ENCODE results near the gene PEG3. TPM values are rescaled to one million over a fixed set of nuclear protein-coding genes. Genes with fewer than 3 reads are reported as not detected.
"Not testable (repeated sequence)": the region's sequence is repeated elsewhere in the genome, so short reads cannot be mapped to it uniquely, and the experiment has no call there.

The PEG3 gene
- total and polyA plus RNA-seq, 7 donors = 0.23 to 33.9 (median 18.5) TPM

GRCh38 chr19:56868446-56868845 is 27.9 kb upstream of the PEG3 start:
- intact Hi-C loops (cut with DNase I) = no loop called here
- Histone ChIP-seq H3K36me3 (no peaks in the 10 kb centered on the region), H3K4me3 (no peak overlapping the region), H3K27ac (no peak overlapping the region), H3K9me3 (peaks cover 0 to 13% (median 0%) of the 10 kb centered on the region in 4 donors), H3K4me1 (no peaks in the 10 kb centered on the region), H3K27me3 (no peaks in the 10 kb centered on the region)
- DNase-seq = no peak
- TF ChIP-seq CTCF (IDR thresholded peaks at IDR 0.05) (no peak), POLR2A (IDR thresholded peaks at IDR 0.05) (no peak), POLR2AphosphoS5 (IDR thresholded peaks at IDR 0.05) (no peak), EP300 (IDR thresholded peaks at IDR 0.05) (no peak)
- 91 to 99% methylated on average over 1 of the region's 1 CpG for WGBS, 2 donors

- Histone ChIP-seq H3K36me3 (no peaks in the 10 kb centered on the region), H3K9me3 (peaks cover 0 to 13% (median 0%) of the 10 kb centered on the region in 4 donors), H3K4me1 (peaks cover 0 to 3% (median 0%) of the 10 kb centered on the region in 4 donors), H3K4me3 (no peak overlapping the region), H3K27ac (no peak overlapping the region), H3K27me3 (no peaks in the 10 kb centered on the region)
- intact Hi-C loops (cut with DNase I) = no loop called here
- WGBS, 2 donors = 31 to 34% methylated on average over 2 of the region's 2 CpGs
- no peak for DNase-seq
- TF ChIP-seq POLR2A (IDR thresholded peaks at IDR 0.05) (no peak), EP300 (IDR thresholded peaks at IDR 0.05) (no peak), POLR2AphosphoS5 (IDR thresholded peaks at IDR 0.05) (no peak), CTCF (IDR thresholded peaks at IDR 0.05) (no peak)
These were observed 26.0 kb upstream of the PEG3 start for GRCh38 chr19:56866538-56866937.

- intact Hi-C loops (cut with DNase I) = no loop called here
- DNase-seq = no peak
- no peak for TF ChIP-seq POLR2AphosphoS5 (IDR thresholded peaks at IDR 0.05)
- TF ChIP-seq CTCF (IDR thresholded peaks at IDR 0.05) = no peak
- TF ChIP-seq POLR2A (IDR thresholded peaks at IDR 0.05) = no peak
- no peak for TF ChIP-seq EP300 (IDR thresholded peaks at IDR 0.05)
These were observed 24.1 kb upstream of the PEG3 start for GRCh38 chr19:56864443-56865125.

GRCh38 chr19:56862741-56863140 is 22.2 kb upstream of the PEG3 start:
- peaks cover 0 to 37% (median 7%) of the 10 kb centered on the region in 4 donors for H3K4me1 ChIP-seq
- TF ChIP-seq POLR2A (IDR thresholded peaks at IDR 0.05) = no peak
- TF ChIP-seq CTCF (IDR thresholded peaks at IDR 0.05) = no peak
- TF ChIP-seq POLR2AphosphoS5 (IDR thresholded peaks at IDR 0.05) = no peak
- TF ChIP-seq EP300 (IDR thresholded peaks at IDR 0.05) = no peak
- 88% methylated on average over 4 of the region's 4 CpGs for WGBS, 2 donors
- H3K9me3 ChIP-seq = peaks cover 0 to 13% (median 0%) of the 10 kb centered on the region in 4 donors
- DNase-seq = no peak
- no peaks in the 10 kb centered on the region for H3K27me3 ChIP-seq
- no peak overlapping the region for H3K27ac ChIP-seq
- intact Hi-C loops (cut with DNase I) = no loop called here
- H3K36me3 ChIP-seq = no peaks in the 10 kb centered on the region
- no peak overlapping the region for H3K4me3 ChIP-seq

More at GRCh38 chr19:56864443-56865125, 24.1 kb upstream of the PEG3 start:
- Histone ChIP-seq H3K27me3 (no peaks in the 10 kb centered on the region), H3K4me1 (peaks cover 0 to 20% (median 0%) of the 10 kb centered on the region in 4 donors), H3K4me3 (no peak overlapping the region), H3K9me3 (peaks cover 0 to 13% (median 0%) of the 10 kb centered on the region in 4 donors), H3K27ac (no peak overlapping the region), H3K36me3 (no peaks in the 10 kb centered on the region)
- WGBS, 2 donors = 56 to 76% methylated on average over 50 of the region's 50 CpGs

DNA sequence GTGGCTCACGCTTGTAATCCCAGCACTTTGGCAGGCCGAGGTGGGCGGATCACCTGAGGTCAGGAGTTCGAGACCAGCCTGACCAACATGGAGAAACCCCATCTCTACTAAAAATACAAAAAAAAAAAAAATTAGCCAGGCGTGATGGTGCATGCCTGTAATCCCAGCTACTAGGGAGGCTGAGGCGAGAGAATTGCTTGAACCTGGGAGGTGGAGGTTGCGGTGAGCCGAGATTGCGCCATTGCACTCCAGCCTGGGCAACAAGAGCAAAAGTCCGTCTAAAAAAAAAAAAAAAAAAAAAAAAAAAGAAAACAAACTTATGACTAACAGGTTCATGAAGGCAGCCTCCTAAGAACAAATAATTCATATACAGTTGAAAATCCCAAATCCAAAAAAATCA is 19.9 kb upstream of the PEG3 start:
- H3K27ac ChIP-seq = peak overlapping the region in 1 of 4 donors; percentile 41
- 88 to 93% methylated on average over 10 of the region's 10 CpGs for WGBS, 2 donors
- H3K27me3 ChIP-seq; H3K4me3 ChIP-seq; DNase-seq; H3K36me3 ChIP-seq; intact Hi-C loops (cut with DNase I): not testable (repeated sequence)
- peaks cover 0 to 51% (median 11%) of the 10 kb centered on the region in 4 donors for H3K4me1 ChIP-seq
- peaks cover 0 to 15% (median 0%) of the 10 kb centered on the region in 4 donors for H3K9me3 ChIP-seq
